Panc1 (cell line): Measurements from ENCODE around the gene JUND. TPM values are rescaled to one million over a fixed set of nuclear protein-coding genes. Genes with fewer than 3 reads are reported as not detected.

Source experiments
- ATAC-seq: fragments of 200-7000 bp; cut with Tn5 transposase; 2 replicates; pipeline ENCODE4 v1.9.1; 2020; ENCODE audit warnings: mild to moderate bottlenecking, moderate library complexity
- BruUV-seq: library from RNA; stranded (reverse); fragments of 400-500 nt; replicated peaks from 2 replicates; lab custom pipeline; 2021; lab: Mats Ljungman, UMichigan
- CTCF ChIA-PET: fragments of 300-600 bp; sonication (Branson Sonifier 250); formaldehyde crosslinking; loops from one replicate; lab custom pipeline; 2022; ENCODE audit warnings: antibody characterized with exemption; lab: Charles Lee
- POLR2A ChIA-PET: fragments of 300-600 bp; sonication (Branson Sonifier 250); formaldehyde crosslinking; loops from one replicate; lab custom pipeline; 2022; ENCODE audit warnings: antibody characterized with exemption; lab: Charles Lee
- DNase-seq: peaks from one replicate; pipeline ENCODE4 v3.0.0-alpha.2; 2010; ENCODE audit warnings: low read depth, low spot score
- H3K27ac ChIP-seq: 2 replicates; pipeline ENCODE4 v1.5.1; 2011; ENCODE audit warnings: mild to moderate bottlenecking, low read length, inconsistent platforms
- H3K27me3 ChIP-seq: fragments of 200-500 bp; sonication (Bioruptor generic); 2 replicates; pipeline ENCODE4 v1.6.0; 2014; ENCODE audit warnings: low read length, inconsistent platforms; ENCODE audit not compliant: control insufficient read depth, insufficient read depth
- H3K36me3 ChIP-seq: fragments of 200-500 bp; sonication (Bioruptor generic); 2 replicates; pipeline ENCODE4 v1.5.1; 2014; ENCODE audit warnings: inconsistent platforms, mild to moderate bottlenecking, low read length, moderate library complexity; ENCODE audit not compliant: control insufficient read depth, insufficient read depth
- H3K4me1 ChIP-seq: 2 replicates; pipeline ENCODE4 v1.5.1; 2011; ENCODE audit warnings: inconsistent platforms, mild to moderate bottlenecking, low read length, moderate library complexity; ENCODE audit not compliant: control insufficient read depth, insufficient read depth
- H3K4me3 ChIP-seq, 2 experiments: 2 replicates each; pipeline ENCODE4 v1.5.1; 2011 to 2012; ENCODE audit warnings: low read depth in 2 of 2, low read length in 2 of 2, mild to moderate bottlenecking in 2 of 2, inconsistent platforms in 1 of 2, moderate library complexity in 1 of 2
- H3K9me3 ChIP-seq: fragments of 200-500 bp; sonication (Bioruptor generic); 2 replicates; pipeline ENCODE4 v1.5.1; 2014; ENCODE audit warnings: low read depth, mild to moderate bottlenecking, inconsistent platforms, low read length, moderate library complexity; ENCODE audit not compliant: control insufficient read depth, insufficient read depth
- POLR2AphosphoS5 ChIP-seq: IDR thresholded peaks from 2 replicates; pipeline ENCODE4 v1.6.1; 2012; ENCODE audit warnings: mild to moderate bottlenecking, low read depth, low read length, moderate library complexity
- REST ChIP-seq, 2 experiments: IDR thresholded peaks; 2 replicates each; pipeline ENCODE4 v1.6.1; 2011 to 2012; ENCODE audit warnings: low read depth in 2 of 2, control low read depth in 1 of 2, low read length in 1 of 2, mild to moderate bottlenecking in 1 of 2, moderate library complexity in 1 of 2; ENCODE audit not compliant: insufficient read depth in 1 of 2
- SIN3A ChIP-seq: IDR thresholded peaks from 2 replicates; pipeline ENCODE4 v1.6.1; 2012; ENCODE audit warnings: low read depth, mild to moderate bottlenecking, low read length, moderate library complexity, borderline replicate concordance; ENCODE audit not compliant: insufficient read depth
- TCF7L2 ChIP-seq: IDR thresholded peaks from 2 replicates; pipeline ENCODE4 v1.6.1; 2011; ENCODE audit warnings: mild to moderate bottlenecking, low read depth, low read length, inconsistent platforms
- in situ Hi-C: cut with HindIII; loops from 2 replicates; pipeline ENCODE4 v1.10.0; 2016; ENCODE audit warnings: low sequenced_read_pairs, low pct_unique_long_range_greater_than_20kb
- intact Hi-C: fragments of 100-400 bp; cut with micrococcal nuclease; formaldehyde crosslinking; loops from one replicate; pipeline ENCODE4 v1.10.0; 2022; ENCODE audit not compliant: unreplicated experiment
- total RNA-seq: library from RNA; stranded (reverse); gene quantifications from one replicate; pipeline ENCODE4 v1.2.1, GENCODE V29; 2021; ENCODE audit not compliant: unreplicated experiment
- TF ChIP-seq, protein P1 (sequence below): fragments of 450-650 bp; IDR thresholded peaks from 2 replicates; pipeline ENCODE4 v1.5.1; 2017; ENCODE audit warnings: mild to moderate bottlenecking

Gene JUND
- total RNA-seq, 1 experiment from 2014 or later, result 130 TPM

DNA sequence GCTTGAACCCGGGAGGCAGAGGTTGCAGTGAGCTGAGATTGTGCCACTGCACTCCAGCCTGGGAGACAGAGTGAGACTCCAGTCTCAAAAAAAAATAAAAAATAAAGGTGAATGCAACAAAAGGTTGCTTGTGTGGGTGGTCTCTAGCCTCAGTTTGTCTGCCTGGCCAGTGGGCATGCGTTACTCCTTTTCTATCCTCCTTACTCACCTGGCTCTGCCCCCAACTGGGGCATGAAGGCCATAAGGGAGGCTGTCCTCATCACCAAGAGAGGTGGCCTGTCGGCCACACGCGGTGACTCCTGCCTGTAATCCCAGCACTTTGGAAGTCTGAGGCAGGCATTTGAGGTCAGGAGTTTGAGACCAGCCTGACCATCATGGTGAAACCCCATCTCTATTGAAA, 1.9 kb upstream of the JUND start:
- Histone ChIP-seq H3K27me3 (no peaks in the 10 kb centered on the region), H3K9me3 (no peaks in the 10 kb centered on the region), H3K4me3 (no peak overlapping the region), H3K4me1 (peaks cover 14% of the 10 kb centered on the region), H3K36me3 (no peaks in the 10 kb centered on the region; the same call in 1 of the 2 replicates), H3K27ac (no peak overlapping the region)
- in situ Hi-C loops, result no loop called here
- TF ChIP-seq SIN3A (no peak), TCF7L2 (no peak), POLR2AphosphoS5 (no peak), REST (IDR thresholded peaks at IDR 0.05; ENCODE audit: insufficient read depth in 1 of 2, low read depth in 2 of 2, low read length in 1 of 2) (no peak)
- TF ChIP-seq, protein P1, sequence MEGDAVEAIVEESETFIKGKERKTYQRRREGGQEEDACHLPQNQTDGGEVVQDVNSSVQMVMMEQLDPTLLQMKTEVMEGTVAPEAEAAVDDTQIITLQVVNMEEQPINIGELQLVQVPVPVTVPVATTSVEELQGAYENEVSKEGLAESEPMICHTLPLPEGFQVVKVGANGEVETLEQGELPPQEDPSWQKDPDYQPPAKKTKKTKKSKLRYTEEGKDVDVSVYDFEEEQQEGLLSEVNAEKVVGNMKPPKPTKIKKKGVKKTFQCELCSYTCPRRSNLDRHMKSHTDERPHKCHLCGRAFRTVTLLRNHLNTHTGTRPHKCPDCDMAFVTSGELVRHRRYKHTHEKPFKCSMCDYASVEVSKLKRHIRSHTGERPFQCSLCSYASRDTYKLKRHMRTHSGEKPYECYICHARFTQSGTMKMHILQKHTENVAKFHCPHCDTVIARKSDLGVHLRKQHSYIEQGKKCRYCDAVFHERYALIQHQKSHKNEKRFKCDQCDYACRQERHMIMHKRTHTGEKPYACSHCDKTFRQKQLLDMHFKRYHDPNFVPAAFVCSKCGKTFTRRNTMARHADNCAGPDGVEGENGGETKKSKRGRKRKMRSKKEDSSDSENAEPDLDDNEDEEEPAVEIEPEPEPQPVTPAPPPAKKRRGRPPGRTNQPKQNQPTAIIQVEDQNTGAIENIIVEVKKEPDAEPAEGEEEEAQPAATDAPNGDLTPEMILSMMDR, result no peak
- ChIA-PET POLR2A (no interaction called here), CTCF (no interaction called here)
- BruUV-seq, result no TSS peak
- ATAC-seq (no peak), DNase-seq (no peak)
- intact Hi-C loops, result no loop called here

DNA sequence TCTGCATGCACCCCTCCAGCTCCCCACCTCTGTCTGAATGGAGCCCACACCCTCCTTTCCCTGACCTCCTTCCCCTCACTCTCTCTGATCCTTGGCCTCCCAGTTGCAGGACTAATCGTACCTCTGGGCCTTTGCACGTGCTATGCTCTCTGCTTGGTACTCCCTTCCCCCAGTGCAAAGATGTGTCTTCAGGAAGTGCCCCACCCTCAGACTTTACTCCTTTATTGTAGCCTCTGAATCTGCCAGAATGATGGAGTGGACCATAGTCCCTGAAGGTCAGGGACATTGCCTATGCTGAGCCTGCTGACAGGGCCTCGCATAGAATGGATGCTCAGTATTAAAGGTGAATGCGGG, 1.3 kb upstream of the JUND start:
- Histone ChIP-seq H3K4me1 (peaks cover 18% of the 10 kb centered on the region), H3K36me3 (no peaks in the 10 kb centered on the region; the same call in 1 of the 2 replicates), H3K4me3 (peak overlapping the region; percentile 41 to 63; a peak in 3 of 4 replicates), H3K27ac (peak overlapping the region; percentile 93), H3K9me3 (no peaks in the 10 kb centered on the region), H3K27me3 (no peaks in the 10 kb centered on the region)
- ChIA-PET POLR2A (interaction anchor here (3.5 kb wide), 1 partner anchor 10 kb away, joined by 22 read pairs; no protein-coding TSS in a partner anchor), CTCF (no interaction called here)
- BruUV-seq, result no TSS peak
- no peak for ATAC-seq
- intact Hi-C loops, result no loop called here
- in situ Hi-C loops, result no loop called here
- no peak for DNase-seq
- no peak for TF ChIP-seq REST (IDR thresholded peaks at IDR 0.05; ENCODE audit: insufficient read depth in 1 of 2, low read depth in 2 of 2, low read length in 1 of 2)
